Gastroesophageal sphincter (tissue), 4 donors: ENCODE data around the gene IDH3A. TPM values are rescaled to one million over a fixed set of nuclear protein-coding genes. Genes with fewer than 3 reads are reported as not detected.

Experiments
- ATAC-seq: fragments of 150-250 bp; one replicate; pipeline ENCODE4 v1.9.1; 2016; ENCODE audit warnings: mild to moderate bottlenecking, moderate library complexity
- H3K27ac ChIP-seq, 4 donors: fragments of 200-600 bp; sonication (generic) in 3 of 4; 1 replicate in 3 of 4; 2 replicates in 1 of 4; pipeline ENCODE4 v1.5.1; 2016 to 2019
- H3K27me3 ChIP-seq: fragments of 200-600 bp; sonication (generic); one replicate; pipeline ENCODE4 v1.5.1; 2019
- H3K36me3 ChIP-seq, 2 donors: fragments of 200-600 bp; sonication (generic); one replicate each; pipeline ENCODE4 v1.5.1; 2019; ENCODE audit warnings: control low read depth in 1 of 2
- H3K4me1 ChIP-seq, 3 donors: fragments of 200-600 bp; sonication (generic); 1 replicate in 2 of 3; 2 replicates in 1 of 3; pipeline ENCODE4 v1.5.1; 2016 to 2019; ENCODE audit warnings: control low read depth in 2 of 3
- H3K4me3 ChIP-seq, 2 donors: fragments of 200-600 bp; sonication (generic); one replicate each; pipeline ENCODE4 v1.5.1; 2019; ENCODE audit warnings: mild to moderate bottlenecking in 1 of 2, moderate library complexity in 1 of 2
- H3K9me3 ChIP-seq, 3 donors: fragments of 200-600 bp; sonication (generic); one replicate each; pipeline ENCODE4 v1.5.1; 2017 to 2019; ENCODE audit warnings: control low read depth in 2 of 3
- EP300 ChIP-seq: sonication (generic); formaldehyde crosslinking; IDR thresholded peaks from one replicate; pipeline ENCODE4 v1.6.1; 2017; ENCODE audit warnings: antibody characterized with exemption, mild to moderate bottlenecking
- POLR2A ChIP-seq, 2 donors: fragments of 450-650 bp; IDR thresholded peaks; one replicate each; pipeline ENCODE4 v1.6.1; 2017; ENCODE audit warnings: antibody characterized with exemption in 2 of 2, mild to moderate bottlenecking in 2 of 2, moderate library complexity in 1 of 2
- POLR2AphosphoS5 ChIP-seq: sonication (generic); formaldehyde crosslinking; IDR thresholded peaks from one replicate; pipeline ENCODE4 v1.6.1; 2017; ENCODE audit warnings: antibody characterized with exemption
- WGBS, 2 donors: methylation state at CpG; one replicate each; pipeline ENCODE4 v1.1.5; 2018; ENCODE audit warnings: low coverage in 1 of 2; 5-methylcytosine and 5-hydroxymethylcytosine counted together
- total RNA-seq, 4 donors: library from RNA; depleted of rRNA; stranded (reverse); fragments of >200 nt; gene quantifications; one replicate each; pipeline ENCODE4 v1.1.0, GENCODE V29; 2016
- TF ChIP-seq, protein P1 (sequence below), 4 experiments: fragments of 200-600 bp in 2 of 4; fragments of 450-650 bp in 2 of 4; sonication (generic) in 1 of 4; IDR thresholded peaks; one replicate each; pipeline ENCODE4 v1.5.1; 2017 to 2019; ENCODE audit warnings: antibody characterized with exemption in 4 of 4, mild to moderate bottlenecking in 2 of 4, moderate library complexity in 2 of 4

IDH3A gene
- total RNA-seq, 4 donors from 2014 or later = 81.1 to 129 (median 97.0) TPM

DNA sequence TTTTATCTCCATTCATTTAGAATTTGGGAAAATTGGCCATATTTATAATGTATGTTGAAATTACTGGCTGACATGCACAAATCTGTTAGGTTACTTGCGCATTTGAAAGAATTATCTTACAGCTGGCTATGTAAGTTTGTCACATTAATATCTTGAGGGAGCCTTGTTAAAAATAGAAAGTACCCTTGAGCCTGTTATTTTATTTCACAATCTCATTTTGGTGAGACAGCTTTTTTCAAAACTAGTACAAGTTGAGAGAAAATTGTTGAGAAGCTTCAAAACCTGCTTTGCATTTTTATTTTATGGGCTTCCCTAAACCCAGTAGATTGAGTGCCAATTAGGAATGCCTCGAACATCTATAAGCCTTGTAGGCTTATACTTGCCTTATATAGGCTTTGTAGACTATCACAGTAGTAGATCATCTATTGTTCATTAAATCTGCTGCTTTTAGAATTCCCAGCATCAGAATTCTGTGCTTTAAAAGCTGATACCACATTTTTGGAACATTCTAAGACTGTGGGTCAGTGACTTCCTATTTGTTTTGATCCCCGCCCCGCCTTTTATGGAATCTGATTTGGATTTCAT lies 6.3 kb downstream of the IDH3A start:
- WGBS, 2 donors = 89 to 98% methylated on average over 4 of the region's 4 CpGs
- no peak for ATAC-seq
- Histone ChIP-seq H3K4me1 (peaks cover 0 to 40% (median 3%) of the 10 kb centered on the region in 3 donors), H3K4me3 (no peak overlapping the region), H3K36me3 (peaks cover 0 to 50% of the 10 kb centered on the region in 2 donors), H3K27me3 (no peaks in the 10 kb centered on the region), H3K27ac (peak overlapping the region in 1 of 4 donors; percentile 59), H3K9me3 (no peaks in the 10 kb centered on the region)
- TF ChIP-seq EP300 (no peak), POLR2AphosphoS5 (no peak), POLR2A (IDR thresholded peaks at IDR 0.05) (no peak)
- TF ChIP-seq, protein P1, sequence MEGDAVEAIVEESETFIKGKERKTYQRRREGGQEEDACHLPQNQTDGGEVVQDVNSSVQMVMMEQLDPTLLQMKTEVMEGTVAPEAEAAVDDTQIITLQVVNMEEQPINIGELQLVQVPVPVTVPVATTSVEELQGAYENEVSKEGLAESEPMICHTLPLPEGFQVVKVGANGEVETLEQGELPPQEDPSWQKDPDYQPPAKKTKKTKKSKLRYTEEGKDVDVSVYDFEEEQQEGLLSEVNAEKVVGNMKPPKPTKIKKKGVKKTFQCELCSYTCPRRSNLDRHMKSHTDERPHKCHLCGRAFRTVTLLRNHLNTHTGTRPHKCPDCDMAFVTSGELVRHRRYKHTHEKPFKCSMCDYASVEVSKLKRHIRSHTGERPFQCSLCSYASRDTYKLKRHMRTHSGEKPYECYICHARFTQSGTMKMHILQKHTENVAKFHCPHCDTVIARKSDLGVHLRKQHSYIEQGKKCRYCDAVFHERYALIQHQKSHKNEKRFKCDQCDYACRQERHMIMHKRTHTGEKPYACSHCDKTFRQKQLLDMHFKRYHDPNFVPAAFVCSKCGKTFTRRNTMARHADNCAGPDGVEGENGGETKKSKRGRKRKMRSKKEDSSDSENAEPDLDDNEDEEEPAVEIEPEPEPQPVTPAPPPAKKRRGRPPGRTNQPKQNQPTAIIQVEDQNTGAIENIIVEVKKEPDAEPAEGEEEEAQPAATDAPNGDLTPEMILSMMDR (IDR thresholded peaks at IDR 0.05) = no peak

DNA sequence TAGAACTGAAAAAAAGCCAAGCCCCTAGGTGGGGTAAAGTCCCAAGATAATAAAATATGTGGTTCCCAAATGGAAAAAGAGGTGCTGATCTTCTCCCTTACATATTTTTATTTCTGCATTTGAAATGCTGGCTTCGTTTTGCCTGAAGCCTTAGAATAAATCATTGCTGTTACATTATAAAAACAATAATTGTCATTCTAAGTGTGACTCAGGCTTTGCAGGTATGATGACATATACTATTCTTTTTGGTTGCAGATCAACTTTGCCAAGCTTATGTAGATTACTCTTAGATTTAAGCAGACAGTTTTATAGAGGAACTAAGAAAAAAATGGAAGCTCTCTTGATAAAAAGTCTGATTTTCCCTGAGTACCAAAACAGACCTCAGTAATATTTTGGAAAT lies 7.5 kb downstream of the IDH3A start:
- Histone ChIP-seq H3K27me3 (no peaks in the 10 kb centered on the region), H3K36me3 (peaks cover 0 to 62% of the 10 kb centered on the region in 2 donors), H3K27ac (no peak overlapping the region), H3K9me3 (no peaks in the 10 kb centered on the region), H3K4me1 (peaks cover 0 to 31% (median 3%) of the 10 kb centered on the region in 3 donors), H3K4me3 (no peak overlapping the region)
- WGBS, 2 donors = 50 to 88% methylated on average over 1 of the region's 1 CpG
- no peak for ATAC-seq
- TF ChIP-seq, protein P1 (IDR thresholded peaks at IDR 0.05) = no peak
- TF ChIP-seq EP300 = no peak
- TF ChIP-seq POLR2AphosphoS5 = no peak
- no peak for TF ChIP-seq POLR2A (IDR thresholded peaks at IDR 0.05)

DNA sequence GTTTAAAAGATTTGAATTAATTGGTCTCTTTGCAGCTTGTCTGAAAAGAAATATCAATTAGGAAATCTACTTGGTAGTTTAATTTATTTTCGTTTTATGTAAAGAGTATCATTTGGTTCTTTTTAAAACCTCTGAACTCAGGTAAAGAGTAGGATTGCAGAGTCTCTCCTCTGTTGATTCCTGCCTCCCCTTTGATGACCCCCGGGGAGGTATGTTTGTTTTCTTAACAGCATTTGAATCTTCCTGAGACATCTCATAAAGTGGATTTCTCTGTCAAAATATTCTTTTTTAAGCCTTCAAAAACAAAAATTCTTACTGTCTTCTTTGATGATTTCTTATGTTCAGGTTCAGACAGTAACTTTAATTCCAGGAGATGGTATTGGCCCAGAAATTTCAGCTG lies 8.0 kb downstream of the IDH3A start:
- Histone ChIP-seq H3K27ac (no peak overlapping the region), H3K4me3 (no peak overlapping the region), H3K4me1 (peaks cover 0 to 31% (median 3%) of the 10 kb centered on the region in 3 donors), H3K36me3 (peaks cover 0 to 68% of the 10 kb centered on the region in 2 donors), H3K9me3 (no peaks in the 10 kb centered on the region), H3K27me3 (no peaks in the 10 kb centered on the region)
- TF ChIP-seq POLR2A (IDR thresholded peaks at IDR 0.05) (no peak), POLR2AphosphoS5 (no peak), EP300 (no peak)
- TF ChIP-seq, protein P1 (IDR thresholded peaks at IDR 0.05) = no peak
- no peak for ATAC-seq
- WGBS, 2 donors = 16 to 31% methylated on average over 2 of the region's 2 CpGs

DNA sequence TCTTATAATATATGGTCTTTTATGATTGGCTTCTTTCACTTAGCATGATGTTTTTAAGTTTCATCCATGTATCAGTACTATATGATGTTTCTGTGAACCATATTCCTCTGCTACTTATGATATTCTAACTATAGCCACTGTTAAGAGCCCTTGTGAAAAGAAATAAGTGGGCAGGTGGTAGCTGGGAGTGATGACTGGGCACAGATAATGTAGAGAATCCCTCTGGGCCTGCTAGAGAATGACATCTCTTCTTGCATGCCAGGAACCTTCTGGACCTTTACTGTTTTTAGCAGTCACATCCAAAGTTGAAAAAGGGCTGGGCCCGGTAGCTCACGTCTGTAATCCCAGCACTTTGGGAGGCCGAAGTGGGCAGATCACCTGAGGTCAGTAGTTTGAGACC lies 10.2 kb downstream of the IDH3A start:
- TF ChIP-seq EP300 (no peak), POLR2A (IDR thresholded peaks at IDR 0.05) (no peak), POLR2AphosphoS5 (no peak)
- TF ChIP-seq, protein P1 (IDR thresholded peaks at IDR 0.05) = no peak
- H3K27ac ChIP-seq = no peak overlapping the region
- no peaks in the 10 kb centered on the region for H3K9me3 ChIP-seq
- WGBS, 2 donors = 82 to 100% methylated on average over 3 of the region's 3 CpGs
- H3K36me3 ChIP-seq = peaks cover 0 to 90% of the 10 kb centered on the region in 2 donors
- H3K27me3 ChIP-seq = no peaks in the 10 kb centered on the region
- H3K4me1 ChIP-seq = peaks cover 0 to 20% (median 3%) of the 10 kb centered on the region in 3 donors
- no peak overlapping the region for H3K4me3 ChIP-seq
- ATAC-seq = no peak

DNA sequence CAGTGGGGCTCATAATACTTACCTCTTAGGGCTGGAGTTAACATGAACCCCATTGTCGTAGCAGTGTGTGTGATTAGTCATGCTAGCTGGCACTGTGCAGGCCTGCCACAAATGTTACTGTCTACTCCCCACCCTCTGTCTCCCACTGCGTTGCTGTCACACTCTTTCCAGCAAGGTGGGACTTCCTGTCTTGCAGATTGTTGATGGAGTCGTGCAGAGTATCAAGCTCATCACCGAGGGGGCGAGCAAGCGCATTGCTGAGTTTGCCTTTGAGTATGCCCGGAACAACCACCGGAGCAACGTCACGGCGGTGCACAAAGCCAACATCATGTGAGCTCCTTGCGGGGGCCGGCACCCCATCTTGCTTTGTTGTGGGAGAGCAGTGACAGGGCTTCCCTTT lies 12.9 kb downstream of the IDH3A start:
- Histone ChIP-seq H3K36me3 (peaks cover 0 to 100% of the 10 kb centered on the region in 2 donors), H3K4me1 (no peaks in the 10 kb centered on the region)
- 81 to 85% methylated on average over 6 to 8 of the region's 13 CpGs for WGBS, 2 donors

More for the DNA sequence above, 12.9 kb downstream of the IDH3A start:
- Histone ChIP-seq H3K4me3 (no peak overlapping the region), H3K27ac (no peak overlapping the region), H3K9me3 (no peaks in the 10 kb centered on the region), H3K27me3 (no peaks in the 10 kb centered on the region)
- TF ChIP-seq, protein P1 (IDR thresholded peaks at IDR 0.05) = no peak
- TF ChIP-seq EP300 (no peak), POLR2A (IDR thresholded peaks at IDR 0.05) (no peak)
- ATAC-seq = no peak
